Eye (tissue), 1 donor: Measurements from ENCODE around the gene SWT1.

ENCODE experiments used
- DNase-seq: peaks from one replicate; pipeline ENCODE4 v3.0.0-alpha.2; 2015

SWT1 gene, protein sequence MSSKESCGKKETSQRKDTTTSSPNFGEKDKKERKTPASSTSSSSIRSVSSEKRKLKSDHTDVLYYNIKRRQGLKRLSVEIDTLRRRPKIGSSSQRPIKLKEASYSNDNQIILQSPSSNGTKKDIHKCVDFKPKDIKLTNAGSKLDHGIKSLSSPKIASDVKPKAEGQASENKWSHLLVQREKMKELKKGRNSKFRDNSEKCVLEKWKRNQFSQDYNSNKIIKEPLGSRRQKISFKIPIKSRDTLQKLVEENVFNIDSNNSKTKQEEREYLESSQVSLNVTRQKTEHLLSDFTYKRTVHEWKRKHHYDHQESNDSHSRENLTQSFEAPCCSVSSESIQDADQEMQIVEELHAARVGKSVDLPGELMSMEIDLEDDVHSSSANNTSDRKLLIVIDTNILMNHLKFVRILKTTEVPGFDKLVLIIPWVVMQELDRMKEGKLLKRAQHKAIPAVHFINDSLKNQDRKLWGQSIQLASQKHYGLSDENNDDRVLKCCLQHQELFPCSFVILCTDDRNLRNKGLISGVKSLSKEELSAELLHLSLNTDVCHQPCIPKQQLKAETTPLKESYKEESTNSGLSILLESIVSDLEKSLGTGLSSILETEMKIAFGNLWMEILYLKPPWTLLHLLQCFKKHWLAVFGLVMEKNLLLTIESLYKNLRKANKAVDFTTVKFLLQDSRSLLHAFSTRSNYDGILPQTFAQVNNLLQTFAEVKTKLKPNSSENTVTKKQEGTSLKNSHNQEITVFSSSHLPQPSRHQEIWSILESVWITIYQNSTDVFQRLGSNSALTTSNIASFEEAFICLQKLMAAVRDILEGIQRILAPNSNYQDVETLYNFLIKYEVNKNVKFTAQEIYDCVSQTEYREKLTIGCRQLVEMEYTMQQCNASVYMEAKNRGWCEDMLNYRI

DNA sequence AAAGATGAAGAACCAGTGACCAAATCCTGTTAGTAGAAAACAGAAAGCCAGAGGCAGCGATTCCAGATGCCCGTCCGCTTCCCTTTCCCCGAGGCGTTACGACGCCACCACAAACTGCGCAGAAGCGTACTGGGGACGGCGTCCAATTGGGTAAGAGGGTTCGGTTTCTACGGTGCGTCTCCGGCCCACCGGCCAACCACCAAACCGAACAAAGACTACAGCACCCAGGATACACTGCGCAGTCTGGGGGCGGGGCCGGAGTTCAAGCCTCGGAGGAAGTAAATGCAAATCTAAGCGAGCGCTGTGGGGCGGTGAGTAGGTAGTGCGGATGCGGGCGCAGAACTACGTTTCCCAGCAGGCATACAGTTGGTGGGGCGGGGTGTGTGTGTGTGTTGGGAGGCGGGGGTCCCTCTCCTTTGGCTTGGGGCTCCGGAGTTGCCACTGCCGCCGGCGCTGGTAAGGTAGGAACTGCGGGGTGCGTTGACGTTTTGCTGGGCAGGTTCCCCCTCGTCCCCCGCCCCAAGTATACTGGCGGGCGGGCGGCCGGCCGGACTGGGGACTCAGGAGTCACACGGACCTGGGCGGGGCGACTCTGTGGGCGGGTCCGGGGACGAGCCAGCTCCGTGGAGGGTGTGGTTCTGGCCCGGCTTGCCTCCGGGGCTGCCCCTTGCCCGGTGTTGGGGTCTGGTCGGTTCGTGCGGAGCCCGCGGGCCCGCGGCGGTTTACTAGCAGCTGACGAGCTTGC, at the start of gene SWT1, which contains the start of gene TRMT1L:
Gene SWT1 (plus strand): TSS at position 314 of the 745 bp plus-strand sequence. CDS start 3,675 bp downstream, outside the sequence.
Gene TRMT1L (minus strand): TSS at position 100 of the 745 bp plus-strand sequence. CDS start 241 bp downstream, outside the sequence.
- DNase-seq: peak; percentile 100

DNA sequence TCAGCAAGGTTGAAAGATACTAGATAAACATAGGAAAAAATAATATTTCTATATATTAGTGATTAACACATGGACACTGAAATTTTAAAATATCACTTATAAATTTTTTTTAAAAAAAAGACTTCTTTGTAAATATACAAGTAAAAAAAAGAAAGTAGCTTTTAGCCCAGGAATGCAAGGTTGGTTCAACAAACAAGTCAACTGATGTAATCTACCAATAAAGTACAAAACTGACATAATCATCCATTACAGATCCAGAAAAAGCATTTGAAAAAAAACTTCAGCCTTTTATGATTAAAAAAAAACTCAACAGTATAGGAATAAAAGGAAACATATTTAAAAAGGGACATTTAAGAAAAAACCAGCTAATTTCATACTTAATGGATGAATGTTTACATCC, 48.6 kb upstream of the SWT1 start:
- DNase-seq: peak; percentile 37

DNA sequence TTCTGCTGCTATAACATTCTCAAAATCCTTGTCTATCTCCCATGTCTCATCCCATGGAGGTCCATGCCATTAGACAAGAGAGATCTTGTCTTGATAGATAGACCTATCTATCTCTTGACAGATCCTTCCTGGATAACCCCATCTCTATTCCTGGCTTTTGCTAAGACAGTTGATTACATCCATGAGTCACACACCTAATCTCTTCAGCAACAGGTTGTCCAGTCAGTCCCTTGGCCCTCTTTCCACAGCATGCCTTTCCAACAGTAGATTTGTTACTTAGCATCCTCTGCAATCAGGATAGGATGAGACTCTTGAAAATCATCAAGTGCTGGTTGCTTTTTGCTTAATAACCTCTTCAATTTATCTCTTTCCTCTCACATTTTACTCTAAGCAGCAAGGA, 46.8 kb upstream of the SWT1 start:
- no peak for DNase-seq

DNA sequence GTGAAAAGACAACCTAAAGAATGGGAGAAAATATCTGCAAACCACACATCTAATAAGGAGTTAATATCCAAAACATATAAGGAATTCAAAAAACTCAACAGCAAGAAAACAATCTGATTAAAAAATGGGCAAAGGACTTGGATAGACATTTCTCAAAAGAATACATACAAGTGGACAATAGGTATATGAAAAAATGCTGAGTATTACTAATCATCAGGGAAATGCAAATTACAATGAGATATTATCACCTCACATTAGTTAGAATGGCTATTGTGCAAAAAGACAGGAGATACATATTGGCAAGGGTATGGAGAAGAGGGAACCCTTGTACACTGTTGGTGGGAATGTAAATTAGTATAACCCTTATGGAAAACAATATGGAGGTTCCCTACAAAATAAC, 45.1 kb upstream of the SWT1 start:
- DNase-seq: no peak

DNA sequence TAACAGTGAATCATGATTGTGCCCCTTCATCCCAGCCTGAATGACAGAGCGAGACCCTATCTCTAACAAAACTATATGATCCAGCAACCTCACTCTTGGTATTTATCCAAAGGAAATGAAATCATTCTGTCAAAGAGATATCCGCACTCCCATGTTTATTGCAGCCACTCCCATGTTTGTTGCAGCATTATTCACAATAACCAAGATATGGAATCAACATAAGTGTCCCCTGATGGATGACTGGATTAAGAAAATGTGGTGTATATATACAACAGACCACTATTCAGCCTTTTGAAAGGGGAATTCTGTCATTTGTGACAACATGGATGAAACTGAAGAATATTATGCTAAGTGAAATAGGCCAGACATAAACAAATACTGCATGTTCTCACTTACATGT, 44.6 kb upstream of the SWT1 start:
- no peak for DNase-seq

DNA sequence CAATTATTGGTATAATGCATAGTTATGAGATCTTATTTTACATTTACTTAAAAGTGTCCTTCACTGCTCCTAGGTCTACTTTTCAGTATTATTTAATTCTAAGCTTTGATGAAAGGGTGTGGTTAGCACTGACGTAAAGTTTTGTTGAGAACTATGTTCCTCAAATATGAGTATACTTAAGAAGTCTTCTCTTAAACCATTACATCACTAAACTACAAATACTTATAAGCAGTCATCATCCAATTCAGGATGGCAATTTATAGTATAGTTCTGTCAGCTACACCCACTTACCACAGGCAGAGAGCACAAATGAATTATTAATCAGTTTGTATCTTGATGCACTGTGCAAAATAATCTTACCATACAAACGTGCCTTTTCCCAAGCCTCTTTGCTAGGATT, 27.3 kb upstream of the SWT1 start:
- DNase-seq: no peak

DNA sequence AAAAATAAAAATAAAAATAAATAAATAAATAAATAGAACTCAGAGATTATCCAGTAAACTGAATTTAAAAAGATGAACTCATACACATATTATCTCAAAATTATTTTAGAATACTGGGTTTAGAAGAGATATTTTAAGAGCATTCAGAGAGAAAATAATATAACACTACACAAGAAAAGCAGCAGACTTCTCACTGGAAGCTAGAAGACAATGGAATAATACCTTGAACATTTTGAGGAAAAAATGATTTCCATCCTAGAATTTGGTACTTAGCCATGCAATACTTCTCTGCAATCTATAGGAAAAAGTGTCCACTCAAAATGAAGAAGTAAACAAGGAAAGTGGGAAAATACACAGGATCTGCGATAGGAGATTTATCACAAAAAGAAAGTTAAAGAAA, 24.4 kb upstream of the SWT1 start:
- no peak for DNase-seq

DNA sequence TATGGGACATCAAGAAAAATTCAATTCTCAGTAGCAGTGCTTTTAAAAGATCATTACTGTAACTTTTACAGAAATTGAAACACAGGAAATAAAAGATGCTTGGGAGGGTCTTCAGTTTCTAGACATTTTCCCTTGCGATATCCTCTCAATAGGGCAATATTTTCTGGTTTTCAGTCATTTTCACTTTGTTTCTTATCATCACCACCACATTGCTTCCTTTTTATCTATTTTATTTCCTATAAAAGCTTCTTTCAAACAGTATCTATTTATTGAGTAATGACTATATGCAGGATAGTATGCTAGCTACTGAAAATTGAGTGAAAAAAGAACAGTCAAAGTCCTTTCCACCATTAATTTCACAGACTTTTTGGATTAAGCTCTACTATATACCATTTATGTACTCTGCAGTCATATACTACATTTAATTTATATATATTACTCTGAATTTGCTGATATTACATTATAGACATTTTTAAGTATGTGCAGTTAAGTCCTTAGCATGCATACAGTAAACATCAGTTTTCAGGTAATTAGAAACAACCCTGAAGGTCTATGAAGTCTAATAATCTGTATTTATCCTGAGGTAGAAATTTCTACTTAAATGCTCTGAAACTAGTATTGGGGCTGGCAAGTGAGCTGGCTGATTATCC, 18.9 kb upstream of the SWT1 start:
- no peak for DNase-seq

DNA sequence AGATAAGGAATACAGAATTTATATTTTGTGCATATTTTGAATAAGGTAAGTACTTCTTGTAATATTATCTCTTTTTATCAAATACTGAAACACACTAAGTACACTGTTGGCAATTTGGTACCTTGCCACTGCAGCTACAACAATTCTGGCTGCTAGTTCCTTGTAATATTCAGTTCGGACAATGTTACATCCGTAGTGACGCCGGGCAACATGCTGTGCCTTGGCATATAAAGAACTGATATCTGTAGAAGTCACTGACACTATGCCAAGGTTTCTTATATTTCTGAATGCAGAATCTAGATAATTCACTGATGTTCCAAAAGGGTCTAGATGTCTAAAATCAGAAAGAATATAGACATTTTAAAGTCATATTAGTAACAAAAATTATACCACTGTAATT, 17.7 kb upstream of the SWT1 start:
- no peak for DNase-seq

DNA sequence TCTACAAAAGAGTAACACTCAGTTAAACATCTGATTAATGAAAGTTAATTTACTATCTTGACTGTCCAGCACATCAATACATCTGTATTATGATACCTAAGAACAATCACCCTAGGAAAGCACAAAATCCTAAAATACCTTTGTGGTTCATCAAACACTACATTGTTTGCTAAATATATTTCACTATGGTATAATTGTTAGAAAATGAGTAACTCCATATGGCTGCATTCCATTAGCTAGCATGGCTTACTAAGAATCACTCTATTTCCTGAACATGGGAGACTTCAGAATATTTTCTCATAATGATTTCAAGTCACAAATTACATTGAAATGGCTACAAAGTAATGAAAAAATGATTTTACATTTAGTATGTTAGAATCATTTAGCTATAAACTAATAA, 12.7 kb upstream of the SWT1 start:
- no peak for DNase-seq

DNA sequence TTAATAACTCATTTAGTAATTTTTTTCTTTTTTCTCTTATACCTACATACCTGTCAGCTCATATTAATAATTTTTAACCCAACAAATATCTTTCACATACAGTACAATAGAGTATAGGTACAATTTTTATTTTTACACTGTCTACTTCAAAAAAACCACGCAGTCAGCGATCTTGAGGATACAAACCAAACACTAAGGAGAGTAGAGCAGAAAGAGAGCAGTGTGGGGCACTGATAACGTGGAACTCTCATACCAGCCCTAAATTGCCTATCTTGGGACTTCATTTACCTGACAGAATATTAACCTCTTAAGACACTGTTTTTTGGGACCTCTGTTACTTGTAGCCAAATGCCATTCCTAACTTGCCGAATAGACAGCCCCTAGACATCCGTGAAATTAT, 5.8 kb upstream of the SWT1 start:
- DNase-seq: no peak

DNA sequence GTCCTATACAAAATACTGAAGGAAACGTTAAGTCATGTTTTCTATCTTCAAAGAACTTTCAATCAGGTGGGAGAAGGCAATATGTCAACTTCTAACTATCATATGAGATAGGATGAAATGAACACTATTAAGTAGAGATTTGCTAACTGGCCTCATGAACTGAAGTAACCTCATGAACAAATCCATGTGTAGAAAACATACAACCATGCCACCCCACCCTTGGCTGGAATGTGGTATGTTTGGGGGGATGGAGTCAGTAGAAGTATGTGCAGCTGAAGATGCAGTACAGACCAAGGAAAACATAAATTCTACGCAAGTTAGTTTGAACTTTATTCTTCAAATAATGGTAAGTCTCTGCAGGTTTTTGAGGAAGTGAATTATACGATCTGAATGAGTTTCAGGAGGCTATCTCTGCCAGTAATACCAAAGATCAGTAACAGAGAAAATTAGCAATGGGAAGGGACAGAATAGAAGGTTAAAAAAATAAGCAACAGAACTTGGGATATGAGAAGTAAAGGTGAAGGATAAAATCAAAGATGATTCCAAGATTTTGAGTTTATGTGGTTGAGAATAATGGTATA, 4.7 kb upstream of the SWT1 start:
- DNase-seq: peak; percentile 7

DNA sequence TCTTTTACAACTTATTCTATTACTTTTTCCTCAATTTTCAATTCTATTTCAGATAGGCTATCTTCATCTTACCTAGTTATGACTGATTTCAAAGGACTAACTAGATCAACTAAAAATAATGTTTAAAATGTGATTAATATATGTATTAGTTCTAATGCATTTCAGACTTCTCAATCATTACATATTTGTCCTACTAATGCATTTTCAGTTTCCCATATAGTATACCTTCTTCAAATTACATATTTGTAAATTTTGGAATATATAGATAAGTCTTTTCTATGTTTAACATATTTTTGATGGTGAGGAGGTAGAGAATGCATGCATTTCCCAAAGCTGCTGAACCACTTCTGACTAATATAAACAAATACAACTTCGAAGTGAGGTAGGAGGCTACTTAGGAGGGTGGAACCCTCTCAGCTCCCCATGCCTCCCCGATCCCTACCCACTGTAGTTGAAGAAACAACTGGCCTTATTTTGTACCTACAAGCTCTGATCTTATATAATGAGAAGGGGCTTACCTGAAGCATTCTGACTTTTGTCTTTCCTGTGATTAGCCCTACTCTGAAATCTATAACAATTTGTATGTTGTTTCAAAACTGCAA, 2.0 kb upstream of the SWT1 start:
- no peak for DNase-seq

DNA sequence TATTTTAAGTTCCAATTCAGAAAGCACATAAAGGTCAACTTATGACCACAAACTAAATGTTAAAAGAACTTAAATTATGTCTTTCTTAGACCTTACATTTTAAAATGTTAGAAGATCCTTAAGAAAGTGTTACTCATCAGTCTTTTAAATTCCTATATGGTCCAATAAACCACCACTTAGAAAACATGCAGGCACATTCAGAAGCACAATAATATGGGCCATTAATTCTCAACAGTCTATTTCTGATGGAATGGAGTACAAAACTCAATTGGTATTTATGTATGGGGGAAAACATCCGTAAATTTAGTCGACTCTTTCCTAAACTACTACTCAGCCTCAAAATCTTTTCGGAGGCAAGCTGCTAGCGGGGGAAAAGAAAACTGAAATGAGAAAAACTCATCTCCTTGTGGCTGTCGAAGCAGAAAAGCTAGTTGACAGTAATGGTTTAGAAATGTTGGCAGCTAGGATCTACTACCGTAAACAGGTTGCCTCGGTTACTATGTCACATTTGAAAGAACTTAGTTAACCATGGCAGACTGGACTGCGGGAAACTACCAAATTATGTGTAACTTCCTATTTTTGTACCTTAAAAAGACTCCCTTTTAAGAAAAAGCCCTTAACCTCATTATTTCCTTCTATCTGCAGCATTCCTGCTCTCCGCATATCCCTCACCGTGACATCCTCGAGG, 1.2 kb upstream of the SWT1 start:
- DNase-seq: no peak

DNA sequence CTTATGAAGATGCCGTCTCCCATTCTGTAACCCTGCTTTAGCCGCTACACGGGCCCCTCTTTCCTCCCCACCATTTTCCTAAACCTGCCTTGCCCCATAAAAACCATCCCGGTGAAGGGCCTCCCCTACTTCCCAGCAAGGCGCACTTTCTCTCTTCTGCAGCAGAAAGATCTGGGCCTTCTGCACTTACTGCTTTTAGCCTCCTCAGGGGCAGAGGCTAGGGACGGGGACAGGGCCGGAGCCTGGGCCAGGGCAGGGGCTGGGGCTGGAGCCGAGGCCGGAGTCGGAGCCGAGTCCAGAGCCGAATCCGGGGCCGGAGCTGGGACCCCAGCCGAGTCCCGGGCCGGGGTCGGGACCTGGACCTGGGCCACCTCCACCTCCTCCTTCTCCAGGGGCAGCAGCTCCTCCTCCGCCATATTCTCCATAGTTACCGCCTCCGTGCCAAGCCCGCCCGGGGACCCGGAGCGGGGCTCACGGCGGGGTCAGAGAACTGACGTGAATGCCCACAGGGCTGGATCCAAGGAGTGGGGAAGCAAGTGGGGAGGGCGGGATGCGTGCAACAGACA, 596 bp upstream of the SWT1 start:
- DNase-seq: peak; percentile 88

DNA sequence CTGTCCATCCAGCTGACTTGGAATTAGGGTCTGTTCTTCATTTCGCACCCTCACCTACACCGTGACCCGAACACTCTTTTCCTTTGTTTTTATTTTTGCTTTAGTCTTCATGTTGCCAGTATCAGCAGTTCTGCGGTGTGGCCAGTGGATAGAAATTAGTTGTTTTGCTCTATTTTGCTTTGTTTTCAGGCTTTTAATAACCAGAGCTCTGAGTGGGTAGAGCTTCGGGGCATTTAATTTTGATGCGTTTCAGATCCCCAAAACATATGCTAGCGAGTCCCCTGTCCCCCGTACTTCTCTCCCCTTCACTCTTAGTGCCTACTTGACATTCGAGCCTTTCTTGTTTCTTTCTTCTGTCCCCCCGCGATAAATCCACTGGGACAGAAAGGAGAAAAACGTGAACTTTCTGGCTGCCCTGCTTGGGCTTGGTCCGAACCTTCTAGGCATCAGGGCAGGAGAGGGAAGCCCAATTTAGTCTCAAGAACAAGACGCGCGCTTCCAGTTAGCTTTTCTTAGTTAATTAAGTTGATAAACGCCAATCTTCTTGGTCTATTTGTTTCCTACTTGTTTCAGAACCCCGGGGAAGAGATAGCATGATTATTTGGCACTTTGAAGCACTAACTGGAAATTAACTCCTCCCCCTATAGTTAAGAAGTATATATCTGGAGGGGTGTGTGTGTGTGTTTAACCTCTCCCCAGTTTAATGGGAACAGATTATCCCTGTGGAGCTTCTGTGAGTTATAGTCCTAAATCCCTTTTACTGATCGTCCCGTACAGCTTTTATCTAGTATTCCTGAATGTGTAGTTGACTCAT, 839 bp downstream of the SWT1 start:
- DNase-seq: no peak

DNA sequence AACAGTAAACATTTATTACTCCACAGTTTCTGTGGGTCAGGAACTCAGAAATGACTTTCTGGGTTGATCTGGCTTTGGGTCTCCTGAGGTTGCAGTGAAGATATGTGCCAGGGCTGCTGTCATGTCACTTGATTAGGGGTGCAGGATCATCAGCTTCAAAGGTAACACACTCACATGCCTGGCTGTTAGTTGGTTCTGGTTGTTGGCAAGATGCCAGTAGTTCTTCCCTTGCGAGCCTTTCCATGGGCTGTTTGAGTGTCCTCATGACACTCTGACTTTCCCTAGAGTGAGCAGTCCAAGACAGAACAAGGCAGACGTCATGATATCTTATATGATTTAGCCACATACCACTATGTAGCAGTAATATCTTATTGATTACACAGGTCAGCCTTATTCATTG, 1.8 kb downstream of the SWT1 start:
- peak; percentile 11 for DNase-seq

DNA sequence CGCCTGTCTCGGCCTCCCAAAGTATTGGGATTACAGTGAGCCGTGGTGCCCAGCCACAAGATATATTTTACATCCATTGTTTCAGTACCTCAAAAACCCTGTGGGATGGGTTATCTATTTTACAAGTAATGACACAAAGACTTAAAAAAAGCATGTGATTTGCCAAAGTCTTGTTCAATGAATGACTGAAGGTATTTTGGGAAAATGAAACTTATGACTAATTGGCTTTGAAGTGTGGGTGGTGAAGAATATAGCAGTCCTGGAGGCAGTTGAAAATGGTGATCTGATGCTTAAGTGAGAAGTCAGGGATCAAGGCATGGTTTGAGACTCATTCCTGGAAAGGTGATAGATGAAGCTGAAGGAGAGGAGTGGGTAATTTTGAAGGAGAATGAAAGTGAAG, 3.0 kb downstream of the SWT1 start:
- DNase-seq: no peak

DNA sequence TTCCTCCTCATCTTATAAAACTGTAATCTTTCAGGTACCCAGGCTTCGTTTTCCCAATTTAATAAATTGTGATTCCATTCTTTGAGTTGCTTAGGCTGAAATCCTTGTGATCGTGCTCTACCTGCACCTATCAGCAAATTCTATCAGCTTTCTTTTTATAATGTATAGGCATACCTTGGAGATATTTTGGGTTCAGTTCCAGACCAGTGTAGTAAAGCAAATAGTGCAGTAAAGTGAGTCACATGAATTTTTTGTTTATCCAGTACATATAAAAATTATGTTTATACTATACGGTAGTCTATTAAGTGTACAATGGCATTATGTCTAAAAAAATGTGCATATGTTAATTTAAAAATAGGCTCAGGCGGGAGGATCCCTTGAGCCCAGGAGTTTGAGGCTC, 5.5 kb downstream of the SWT1 start:
- DNase-seq: no peak

DNA sequence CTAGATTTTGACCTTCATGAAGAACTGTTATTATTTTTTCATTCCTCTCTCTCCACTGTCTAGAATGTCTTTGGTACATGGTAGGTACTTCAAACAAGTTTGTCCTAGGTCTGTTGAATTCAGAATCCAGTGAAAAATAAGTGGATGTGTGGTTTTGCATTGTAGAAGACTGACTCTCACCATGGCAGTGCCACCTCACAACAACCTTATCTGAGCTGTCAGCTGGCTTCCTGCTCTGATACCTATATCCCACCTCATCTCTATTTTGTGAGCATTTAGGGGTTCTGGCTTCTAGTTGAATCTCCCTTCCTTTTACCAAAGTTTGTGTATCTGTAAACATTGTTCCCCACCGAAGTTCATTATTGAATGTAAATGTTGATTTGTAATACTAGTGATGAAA, 9.1 kb downstream of the SWT1 start:
- DNase-seq: no peak
